NCI-H446 (cell line): Measurements from ENCODE around the gene HMX2.
"Not testable (repeated sequence)": the region's sequence is repeated elsewhere in the genome, so short reads cannot be mapped to it uniquely, and the experiment has no call there.

Experiments used
- DNase-seq, 2 experiments: peaks; one replicate each; lab custom pipeline; 2025; lab: John Stamatoyannopoulos, UW

Gene HMX2

GRCh38 chr10:123150986-123151736 is 3.2 kb downstream of the HMX2 start:
- DNase-seq, result no peak

- DNase-seq, result no peak
These were observed 3.8 kb downstream of the HMX2 start for GRCh38 chr10:123151737-123152135.

- DNase-seq, result no peak
These were observed 5.7 kb downstream of the HMX2 start for GRCh38 chr10:123153486-123154091.

- peak; percentile 93 to 97 for DNase-seq
These were observed 6.3 kb downstream of the HMX2 start, which contains the start of gene BUB3 for GRCh38 chr10:123154092-123154710. Gene BUB3, plus strand, starts transcription at chr10:123154402. Its CDS starts 516 bp downstream, at chr10:123154918.

GRCh38 chr10:123154711-123155505 is 7.0 kb downstream of the HMX2 start:
- DNase-seq, result no peak

- no peak for DNase-seq
These were observed 8.1 kb downstream of the HMX2 start for GRCh38 chr10:123156078-123156477.

- no peak for DNase-seq
These were observed 9.3 kb downstream of the HMX2 start for GRCh38 chr10:123157210-123157609.

GRCh38 chr10:123158682-123159081 is 10.7 kb downstream of the HMX2 start:
- DNase-seq, result no peak

GRCh38 chr10:123160311-123160980 is 12.5 kb downstream of the HMX2 start:
- no peak for DNase-seq

- DNase-seq, result no peak
These were observed 16.4 kb downstream of the HMX2 start for GRCh38 chr10:123164319-123164718.

GRCh38 chr10:123165445-123166072 is 17.6 kb downstream of the HMX2 start:
- DNase-seq, result peak in 1 of 2 experiments; percentile 2

- no peak for DNase-seq
These were observed 18.7 kb downstream of the HMX2 start for GRCh38 chr10:123166618-123167017.

- no peak for DNase-seq
These were observed 23.0 kb downstream of the HMX2 start for GRCh38 chr10:123170961-123171360.

GRCh38 chr10:123171616-123172015 is 23.7 kb downstream of the HMX2 start:
- not testable (repeated sequence) for DNase-seq

GRCh38 chr10:123175389-123176387 is 27.8 kb downstream of the HMX2 start:
- no peak for DNase-seq

GRCh38 chr10:123178390-123178789 is 30.5 kb downstream of the HMX2 start:
- DNase-seq, result not testable (repeated sequence)

GRCh38 chr10:123180101-123181090 is 32.5 kb downstream of the HMX2 start:
- DNase-seq, result no peak

- DNase-seq, result no peak
These were observed 35.8 kb downstream of the HMX2 start for GRCh38 chr10:123183724-123184123.

GRCh38 chr10:123187781-123188180 is 39.8 kb downstream of the HMX2 start:
- DNase-seq, result no peak
